SKM-1 (cell line): ENCODE results near the gene IGF2.
"Not testable (repeated sequence)": the region's sequence is repeated elsewhere in the genome, so short reads cannot be mapped to it uniquely, and the experiment has no call there.

Experiments used
- DNase-seq: peaks from one replicate; lab custom pipeline; 2025; ENCODE audit not compliant: unreplicated experiment; lab: John Stamatoyannopoulos, UW

Gene IGF2

GRCh38 chr11:2139123-2139521, at the start of gene IGF2:
Gene IGF2, minus strand, starts transcription at chr11:2139389. Its CDS starts 3,866 bp downstream, at chr11:2135523.
- DNase-seq, result no peak

GRCh38 chr11:2188745-2189144, 49.6 kb upstream of the IGF2 start:
- no peak for DNase-seq

- DNase-seq, result no peak
Observed at GRCh38 chr11:2187280-2187707, 48.1 kb upstream of the IGF2 start.

- DNase-seq, result no peak
Observed at GRCh38 chr11:2186669-2187279, 47.6 kb upstream of the IGF2 start.

- DNase-seq, result no peak
Observed at GRCh38 chr11:2185324-2186085, 46.3 kb upstream of the IGF2 start.

GRCh38 chr11:2182692-2183474, 43.7 kb upstream of the IGF2 start:
- no peak for DNase-seq

- DNase-seq, result no peak
Observed at GRCh38 chr11:2182075-2182474, 42.9 kb upstream of the IGF2 start.

GRCh38 chr11:2180789-2181370, 41.7 kb upstream of the IGF2 start:
- no peak for DNase-seq

- no peak for DNase-seq
Observed at GRCh38 chr11:2180347-2180746, 41.2 kb upstream of the IGF2 start.

GRCh38 chr11:2179516-2179915, 40.3 kb upstream of the IGF2 start:
- no peak for DNase-seq

- DNase-seq, result no peak
Observed at GRCh38 chr11:2178906-2179494, 39.8 kb upstream of the IGF2 start.

- not testable (repeated sequence) for DNase-seq
Observed at GRCh38 chr11:2178055-2178773, 39.0 kb upstream of the IGF2 start.

- no peak for DNase-seq
Observed at GRCh38 chr11:2177076-2177475, 37.9 kb upstream of the IGF2 start.

- DNase-seq, result no peak
Observed at GRCh38 chr11:2176389-2176900, 37.3 kb upstream of the IGF2 start.

GRCh38 chr11:2175659-2176058, 36.5 kb upstream of the IGF2 start:
- DNase-seq, result no peak

GRCh38 chr11:2174361-2174760, 35.2 kb upstream of the IGF2 start:
- no peak for DNase-seq

- DNase-seq, result no peak
Observed at GRCh38 chr11:2173761-2174160, 34.6 kb upstream of the IGF2 start.

GRCh38 chr11:2173150-2173693, 34.0 kb upstream of the IGF2 start:
- no peak for DNase-seq

GRCh38 chr11:2172676-2173075, 33.5 kb upstream of the IGF2 start:
- DNase-seq, result no peak

- no peak for DNase-seq
Observed at GRCh38 chr11:2171591-2172003, 32.4 kb upstream of the IGF2 start, which contains the start of gene TH. Gene TH, minus strand, starts transcription at chr11:2171815. Its CDS starts 29 bp downstream, at chr11:2171786.
